Measurements from ENCODE around the gene HSPA4.

GRCh38 chr5:133140311-133140710 lies 88.5 kb downstream of the HSPA4 start:
- no peak for TF ChIP-seq CTCF (conservative IDR thresholded peaks at IDR 0.05; ENCODE audit: low read depth in 2 of 2)
- TF ChIP-seq POLR2AphosphoS5 (IDR thresholded peaks at IDR 0.05; ENCODE audit: low read depth) = no peak
- no peak for TF ChIP-seq REST (IDR thresholded peaks at IDR 0.05; ENCODE audit: unreplicated experiment)
- no peak for TF ChIP-seq EZH2 (IDR thresholded peaks at IDR 0.05; ENCODE audit: low read depth, unreplicated experiment)
- no peak for TF ChIP-seq ZNF462 (CRISPR knock-in tag; IDR thresholded peaks at IDR 0.05)
- no peak for TF ChIP-seq EZH2phosphoT487 (IDR thresholded peaks at IDR 0.05; ENCODE audit: unreplicated experiment)
- no peak for TF ChIP-seq JUNB (IDR thresholded peaks at IDR 0.05; ENCODE audit: unreplicated experiment)
- no peak for TF ChIP-seq ZNF331 (CRISPR knock-in tag; IDR thresholded peaks at IDR 0.05; ENCODE audit: low read depth)
- TF ChIP-seq CREB1 (CRISPR knock-in tag; IDR thresholded peaks at IDR 0.05; ENCODE audit: low read depth) = no peak
- TF ChIP-seq ETS1 (IDR thresholded peaks at IDR 0.05) = no peak
- no peak for TF ChIP-seq NANOG (IDR thresholded peaks at IDR 0.05; ENCODE audit: borderline replicate concordance)
- no peak for TF ChIP-seq STAT1 (IDR thresholded peaks at IDR 0.05; ENCODE audit: unreplicated experiment)
